HCT116 (cell line): ENCODE data around the gene SCN2B. TPM values are rescaled to one million over a fixed set of nuclear protein-coding genes. Genes with fewer than 3 reads are reported as not detected.

ENCODE experiments used
- ATAC-seq: fragments of 200-7000 bp; cut with Tn5 transposase; 2 replicates; pipeline ENCODE4 v1.9.1; 2020; ENCODE audit warnings: mild to moderate bottlenecking, moderate library complexity
- BruUV-seq: library from RNA; stranded (reverse); fragments of 400-500 nt; replicated peaks from 2 replicates; lab custom pipeline; 2021; lab: Mats Ljungman, UMichigan
- CTCF ChIA-PET: fragments of 300-600 bp; sonication (Branson Sonifier 250); formaldehyde crosslinking; loops from one replicate; lab custom pipeline; 2021; ENCODE audit warnings: antibody characterized with exemption; lab: Charles Lee
- POLR2A ChIA-PET: fragments of 300-600, 350-600 bp; sonication (Branson Sonifier 250); formaldehyde crosslinking; loops from one replicate; lab custom pipeline; 2021; ENCODE audit warnings: antibody characterized with exemption; lab: Charles Lee
- RAD21 ChIA-PET, 2 experiments: fragments of 300-600 bp; sonication (Branson Sonifier 250); formaldehyde crosslinking; loops; one replicate each; lab custom pipeline; 2023; ENCODE audit warnings: low total read pairs in 2 of 2; ENCODE audit not compliant: uncharacterized antibody in 2 of 2, unreplicated experiment in 2 of 2, low non-redundant PET in 1 of 2; lab: Charles Lee
- DNase-seq: peaks from one replicate; pipeline ENCODE4 v3.0.0-alpha.2; 2010; ENCODE audit warnings: low read depth, low spot score
- H2AFZ ChIP-seq: fragments of 200-600 bp; shearing (Covaris generic), sonication (generic); 2 replicates; pipeline ENCODE4 v1.6.1; 2017; ENCODE audit warnings: low read depth, mixed run types, mixed read lengths, antibody characterized with exemption, low read length; ENCODE audit not compliant: poor library complexity, severe bottlenecking
- H3K27ac ChIP-seq: 2 replicates; pipeline ENCODE4 v1.5.1; 2012; ENCODE audit warnings: low read depth, low read length
- H3K27me3 ChIP-seq: fragments of 200-600 bp; sonication (generic); 2 replicates; pipeline ENCODE4 v1.6.1; 2016; ENCODE audit warnings: mixed run types, low read length, mixed read lengths; ENCODE audit not compliant: insufficient read depth
- H3K36me3 ChIP-seq, 2 experiments: fragments of 200-500 bp in 1 of 2; fragments of 200-600 bp in 1 of 2; sonication (Bioruptor generic) in 1 of 2; sonication (generic) in 1 of 2; 2 replicates each; pipeline versions ENCODE4 v1.5.1 to v1.6.1; 2014 to 2016; ENCODE audit warnings: low read length in 2 of 2, inconsistent platforms in 1 of 2, mixed read lengths in 1 of 2, mixed run types in 1 of 2; ENCODE audit not compliant: insufficient read depth in 2 of 2, control insufficient read depth in 1 of 2
- H3K4me1 ChIP-seq, 2 experiments: fragments of 200-600 bp in 1 of 2; sonication (generic) in 1 of 2; 2 replicates each; pipeline versions ENCODE4 v1.5.1 to v1.6.1; 2012 to 2017; ENCODE audit warnings: low read length in 2 of 2, inconsistent platforms in 1 of 2, mild to moderate bottlenecking in 1 of 2, mixed read lengths in 1 of 2, mixed run types in 1 of 2, moderate library complexity in 1 of 2; ENCODE audit not compliant: insufficient read depth in 2 of 2, control insufficient read depth in 1 of 2
- H3K4me2 ChIP-seq: fragments of 200-600 bp; sonication (generic); 2 replicates; pipeline ENCODE4 v1.6.1; 2017; ENCODE audit warnings: mixed run types, low read length, mixed read lengths
- H3K4me3 ChIP-seq, 2 experiments: fragments of 200-600 bp in 1 of 2; sonication (generic) in 1 of 2; replicated peaks in 1 of 2; 2 replicates each; pipeline ENCODE4 v1.5.1; 2011 to 2016; ENCODE audit warnings: low read length in 2 of 2, control low read depth in 1 of 2, low read depth in 1 of 2, mild to moderate bottlenecking in 1 of 2, mixed read lengths in 1 of 2, mixed run types in 1 of 2
- H3K79me2 ChIP-seq: fragments of 200-600 bp; sonication (generic); 2 replicates; pipeline ENCODE4 v1.6.1; 2017; ENCODE audit warnings: mild to moderate bottlenecking, mixed run types, low read length, moderate library complexity, mixed read lengths; ENCODE audit not compliant: insufficient read depth
- H3K9ac ChIP-seq: fragments of 200-600 bp; sonication (generic); 2 replicates; pipeline ENCODE4 v1.6.1; 2016; ENCODE audit warnings: low read length, mixed read lengths
- H3K9me2 ChIP-seq: fragments of 200-600 bp; sonication (generic), shearing (Covaris generic); 2 replicates; pipeline ENCODE4 v1.6.1; 2017; ENCODE audit warnings: mixed run types, mild to moderate bottlenecking, moderate library complexity; ENCODE audit not compliant: insufficient read depth
- H3K9me3 ChIP-seq, 2 experiments: fragments of 200-500 bp in 1 of 2; fragments of 200-600 bp in 1 of 2; sonication (Bioruptor generic) in 1 of 2; sonication (generic) in 1 of 2; 2 replicates each; pipeline ENCODE4 v1.6.1; 2014 to 2017; ENCODE audit warnings: low read length in 2 of 2, mixed read lengths in 2 of 2, inconsistent platforms in 1 of 2, low read depth in 1 of 2, mild to moderate bottlenecking in 1 of 2, mixed run types in 1 of 2, moderate library complexity in 1 of 2; ENCODE audit not compliant: control insufficient read depth in 1 of 2, insufficient read depth in 1 of 2
- H4K20me1 ChIP-seq: fragments of 200-600 bp; sonication (generic), shearing (Covaris generic); 2 replicates; pipeline ENCODE4 v1.6.1; 2017; ENCODE audit warnings: mixed run types, mild to moderate bottlenecking, moderate library complexity; ENCODE audit not compliant: insufficient read depth
- ATF3 ChIP-seq: IDR thresholded peaks from 2 replicates; pipeline ENCODE4 v1.6.1; 2012
- EZH2 ChIP-seq: fragments of 200-600 bp; sonication (generic); IDR thresholded peaks from 2 replicates; pipeline ENCODE4 v1.6.1; 2017; ENCODE audit warnings: antibody characterized with exemption, mixed run types
- EZH2phosphoT487 ChIP-seq: fragments of 200-600 bp; IDR thresholded peaks from 2 replicates; pipeline ENCODE4 v1.6.1; 2018; ENCODE audit warnings: antibody characterized with exemption, borderline replicate concordance
- SRF ChIP-seq: IDR thresholded peaks from 2 replicates; pipeline ENCODE4 v1.6.1; 2012; ENCODE audit warnings: low read depth
- TCF7L2 ChIP-seq: IDR thresholded peaks from 2 replicates; pipeline ENCODE4 v1.7.0; 2011; ENCODE audit warnings: borderline replicate concordance, inconsistent platforms; ENCODE audit not compliant: insufficient read depth, insufficient read length; ENCODE audit errors: extremely low read depth
- ZBTB33 ChIP-seq: IDR thresholded peaks from 2 replicates; pipeline ENCODE4 v1.6.1; 2011; ENCODE audit warnings: mild to moderate bottlenecking, low read length, moderate library complexity; ENCODE audit not compliant: insufficient replicate concordance; ENCODE audit errors: extremely low read depth
- intact Hi-C: fragments of 100-400 bp; cut with micrococcal nuclease; formaldehyde crosslinking; loops from 2 replicates; pipeline ENCODE4 v1.10.0; 2022
- total RNA-seq: library from RNA; stranded (reverse); gene quantifications from one replicate; pipeline ENCODE4 v1.2.1, GENCODE V29; 2021; ENCODE audit not compliant: unreplicated experiment

Gene SCN2B
- total RNA-seq, 1 experiment from 2014 or later, result not detected

- ATAC-seq (no peak), DNase-seq (no peak)
- H3K4me2 ChIP-seq, result no peak overlapping the region
- H4K20me1 ChIP-seq, result no peaks in the 10 kb centered on the region
- RAD21 ChIA-PET, result no interaction called here
- TF ChIP-seq ZBTB33 (no peak), EZH2phosphoT487 (no peak), TCF7L2 (no peak), EZH2 (no peak), ATF3 (no peak), SRF (no peak)
- H2AFZ ChIP-seq, result no peak overlapping the region
- POLR2A ChIA-PET, result no interaction called here
- intact Hi-C loops, result no loop called here
- H3K9me3 ChIP-seq, result no peaks in the 10 kb centered on the region
- no peaks in the 10 kb centered on the region for H3K27me3 ChIP-seq
- no peak overlapping the region for H3K9ac ChIP-seq
- no peaks in the 10 kb centered on the region for H3K36me3 ChIP-seq
- H3K9me2 ChIP-seq, result no peaks in the 10 kb centered on the region
- H3K79me2 ChIP-seq, result no peaks in the 10 kb centered on the region
- no peak overlapping the region for H3K27ac ChIP-seq
- no peak overlapping the region for H3K4me3 ChIP-seq
- CTCF ChIA-PET, result no interaction called here
- no peaks in the 10 kb centered on the region for H3K4me1 ChIP-seq
- BruUV-seq, result no TSS peak
These were observed 58.4 kb downstream of the SCN2B start for GRCh38 chr11:118117790-118118601.
